Left colon (tissue), 2 donors: ENCODE measurements around the gene MKRN2OS. TPM values are rescaled to one million over a fixed set of nuclear protein-coding genes. Genes with fewer than 3 reads are reported as not detected.

Source experiments
- ATAC-seq: fragments of 200-7000 bp; cut with Tn5 transposase; one replicate; pipeline ENCODE4 v1.9.1; 2020; ENCODE audit warnings: mild to moderate bottlenecking, moderate library complexity
- DNase-seq, 2 donors: peaks; one replicate each; pipeline ENCODE4 v3.0.0-alpha.2; 2020
- intact Hi-C, 2 donors: fragments of 100-400 bp; cut with DNase I in 1 of 2; cut with micrococcal nuclease in 1 of 2; formaldehyde crosslinking; loops; one replicate each; pipeline versions ENCODE4 v1.11.2 to v1.14.0; 2022; cut with DNase I, micrococcal nuclease
- long read RNA-seq: library from polyadenylated mRNA; unstranded; transcript quantifications from one replicate; pipeline ENCODE4 v2.0.0, GENCODE V29; 2021
- total RNA-seq, 2 donors: library from RNA; stranded (reverse); fragmentation: NEBNext Ultra II Directional; extraction: Animal tissue kit (Norgen Biotek cat#: 25700); gene quantifications; one replicate each; pipeline ENCODE4 v1.2.1, GENCODE V29; 2021
- donor health status: DM: no; HTN: no; CAD: no.
- donor health status: DM: yes; HTN: yes; CAD: no.

MKRN2OS gene, protein sequence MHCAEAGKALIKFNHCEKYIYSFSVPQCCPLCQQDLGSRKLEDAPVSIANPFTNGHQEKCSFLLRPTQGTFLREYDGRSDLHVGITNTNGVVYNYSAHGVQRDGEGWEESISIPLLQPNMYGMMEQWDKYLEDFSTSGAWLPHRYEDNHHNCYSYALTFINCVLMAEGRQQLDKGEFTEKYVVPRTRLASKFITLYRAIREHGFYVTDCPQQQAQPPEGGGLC
- total RNA-seq: 1 to 10 TPM; 4.4 to 6.9 TPM
- long read RNA-seq, transcript MKRN2OS-203 (4 exons, 985 nt): major isoform, 5 of 8 reads
- long read RNA-seq, partial matches to known transcripts: 0 of 8 reads
- long read RNA-seq, other reads (novel, unspliced or antisense): 3 of 8 reads

GRCh38 chr3:12545473-12545791 lies at the start of gene MKRN2OS:
MKRN2OS (minus strand) TSS chr3:12545499; CDS start chr3:12545464, 35 bp downstream.
- ATAC-seq: peak; percentile 95

DNA sequence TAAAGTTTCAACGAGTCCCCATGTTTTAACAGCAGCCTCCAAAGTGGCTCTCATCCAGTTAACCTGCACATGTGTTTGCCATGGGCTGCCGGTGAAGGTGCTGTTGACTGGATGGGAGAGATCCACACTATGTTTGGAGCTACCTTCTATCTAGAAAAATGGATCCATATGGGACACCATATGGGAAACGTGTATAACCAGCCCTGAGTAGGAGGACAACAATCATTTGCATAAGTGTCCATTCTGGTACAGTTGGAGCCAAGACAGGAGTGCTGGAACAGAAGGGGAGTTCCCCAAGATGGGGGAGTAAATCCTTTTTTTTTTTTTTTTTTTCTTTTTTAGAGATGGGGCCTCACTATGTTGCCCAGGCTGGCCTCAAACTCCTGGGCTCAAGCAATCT lies 48.2 kb upstream of the MKRN2OS start:
- intact Hi-C loops: no loop called here
- DNase-seq (no peak), ATAC-seq (no peak)

More at GRCh38 chr3:12545473-12545791, at the start of gene MKRN2OS:
- intact Hi-C loops: no loop called here
- DNase-seq: peak; percentile 74 to 86

GRCh38 chr3:12591997-12592715 lies 46.9 kb upstream of the MKRN2OS start:
- ATAC-seq (no peak), DNase-seq (no peak)
- intact Hi-C loops: no loop called here

GRCh38 chr3:12591456-12591855 lies 46.2 kb upstream of the MKRN2OS start:
- no peak for ATAC-seq

GRCh38 chr3:12590096-12590495 lies 44.8 kb upstream of the MKRN2OS start:
- intact Hi-C loops: no loop called here
- no peak for ATAC-seq
- no peak for DNase-seq

More at GRCh38 chr3:12591456-12591855, 46.2 kb upstream of the MKRN2OS start:
- DNase-seq: no peak
- intact Hi-C loops: no loop called here

DNA sequence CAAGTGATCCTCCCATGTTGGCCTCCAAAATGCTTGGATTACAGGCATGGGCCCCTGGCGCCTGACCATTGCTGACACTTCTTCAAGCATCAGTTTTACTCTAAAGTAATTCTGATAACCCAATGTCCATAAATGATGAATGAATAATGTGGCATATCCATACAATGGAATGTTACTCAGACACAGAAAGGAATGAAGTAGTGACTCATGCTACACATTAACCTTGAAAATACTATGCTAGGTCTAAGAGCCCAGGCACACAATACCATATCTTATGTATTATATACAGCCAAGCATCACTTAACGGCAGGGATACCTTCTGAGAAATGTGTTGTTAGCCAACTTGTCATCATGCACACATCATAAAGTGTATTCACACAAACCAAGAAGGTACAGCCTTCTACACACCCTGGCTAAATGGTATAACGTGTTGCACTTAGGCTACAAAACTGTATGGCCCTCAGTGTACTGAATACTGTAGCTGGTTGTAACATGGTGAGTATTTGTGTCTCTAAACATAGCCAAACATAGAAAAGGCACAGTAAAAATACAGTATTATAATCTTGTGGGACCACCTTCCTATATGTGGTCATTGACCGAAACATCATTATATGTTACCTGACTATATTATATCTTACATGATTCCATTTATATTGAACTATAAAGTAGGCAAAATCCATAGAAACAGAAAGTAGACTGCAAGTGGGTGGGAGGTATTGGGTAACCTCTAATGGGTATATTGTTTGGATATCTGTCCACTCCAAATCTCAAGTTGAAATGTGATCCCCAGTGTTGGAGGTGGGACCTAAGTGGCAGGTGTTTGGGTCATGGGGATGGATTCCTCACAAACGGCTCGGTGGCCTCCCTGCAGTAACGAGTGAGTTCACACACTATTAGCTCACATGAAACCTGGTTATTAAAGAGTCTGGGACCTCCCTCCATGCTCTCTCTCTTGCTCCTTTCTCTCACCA lies 43.0 kb upstream of the MKRN2OS start:
- no peak for ATAC-seq
- intact Hi-C loops: no loop called here
- DNase-seq: no peak

DNA sequence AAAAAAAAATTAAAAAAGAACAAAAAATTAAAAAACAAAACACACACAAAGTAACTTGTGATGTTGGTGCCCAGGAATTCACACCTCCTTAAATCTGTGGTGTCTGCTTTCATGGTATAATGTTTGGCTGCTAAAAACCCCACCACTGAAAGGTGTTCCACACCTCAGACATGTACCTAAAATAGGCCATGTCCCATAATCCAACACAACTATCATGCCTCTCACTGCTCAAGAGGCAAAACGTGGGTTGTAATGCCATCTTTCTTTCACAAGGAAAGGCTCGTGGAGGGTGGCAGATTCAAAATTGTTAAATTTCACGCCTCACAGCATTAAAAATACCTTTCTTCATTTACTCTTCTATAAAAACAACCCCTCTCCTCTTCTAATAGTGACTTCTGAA lies 41.1 kb upstream of the MKRN2OS start:
- DNase-seq (no peak), ATAC-seq (no peak)
- intact Hi-C loops: no loop called here

DNA sequence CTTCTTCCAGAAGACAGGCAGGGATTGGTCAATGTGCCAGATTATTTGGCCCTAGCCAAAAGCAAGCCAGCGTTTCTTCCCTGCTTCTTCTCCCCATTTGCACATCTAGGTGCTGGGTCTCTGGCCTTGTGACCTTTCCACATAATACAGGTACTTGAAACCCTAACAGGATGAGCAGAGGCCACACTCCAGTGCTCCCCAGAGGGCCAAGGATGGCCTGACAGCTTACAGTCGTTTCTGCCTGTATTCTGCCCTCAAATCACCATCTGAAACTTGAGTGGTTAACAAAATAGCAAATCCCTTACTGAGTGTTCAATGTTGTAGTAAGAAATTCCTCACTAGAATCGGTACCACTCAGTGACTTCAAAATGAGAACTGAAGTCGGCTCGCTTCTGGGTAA lies 40.7 kb upstream of the MKRN2OS start:
- intact Hi-C loops: no loop called here
- no peak for ATAC-seq
- DNase-seq: no peak

DNA sequence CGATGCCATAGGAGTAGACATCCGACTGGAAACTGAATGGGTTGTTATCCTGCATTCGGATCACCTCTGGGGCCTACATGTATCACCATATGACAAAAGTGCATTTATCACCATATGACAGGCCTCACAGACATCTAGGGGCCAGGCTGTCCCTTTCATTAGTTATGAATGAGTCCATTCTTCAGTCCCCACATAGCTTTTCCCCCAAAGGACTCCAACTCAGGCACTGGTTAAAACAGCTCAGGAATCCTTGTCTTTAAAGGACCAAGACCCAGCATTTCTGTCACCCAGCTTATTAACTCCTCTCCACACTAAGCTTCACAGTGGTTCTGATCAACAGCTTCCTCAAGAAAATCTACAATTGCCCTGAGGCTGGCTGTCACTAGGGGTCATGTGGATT lies 39.9 kb upstream of the MKRN2OS start:
- DNase-seq (no peak), ATAC-seq (no peak)
- intact Hi-C loops: no loop called here

DNA sequence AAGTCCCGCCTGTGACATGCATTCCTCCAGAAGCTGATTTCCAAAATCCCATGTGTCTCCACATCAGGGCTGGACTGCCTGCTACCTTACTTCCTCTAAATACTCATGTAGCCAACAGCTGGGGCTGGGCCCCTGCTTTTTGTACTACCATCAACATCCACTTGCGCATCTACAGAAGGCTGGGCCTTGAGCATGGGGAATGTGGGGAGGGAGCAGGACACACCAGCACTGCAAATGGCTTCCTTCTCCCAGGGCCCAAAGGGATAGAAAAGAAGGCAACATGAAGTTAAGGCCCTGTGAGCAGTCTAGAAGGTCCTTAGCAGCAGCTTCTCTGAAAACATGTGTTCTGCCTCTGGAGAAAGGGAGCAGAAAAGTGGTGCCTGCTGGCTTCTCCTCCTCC lies 38.8 kb upstream of the MKRN2OS start:
- DNase-seq (no peak), ATAC-seq (peak; percentile 6)
- intact Hi-C loops: no loop called here

GRCh38 chr3:12583280-12583679 lies 38.0 kb upstream of the MKRN2OS start:
- ATAC-seq: no peak
- DNase-seq: no peak
- intact Hi-C loops: no loop called here

GRCh38 chr3:12582730-12583129 lies 37.4 kb upstream of the MKRN2OS start:
- DNase-seq (no peak), ATAC-seq (no peak)
- intact Hi-C loops: no loop called here

DNA sequence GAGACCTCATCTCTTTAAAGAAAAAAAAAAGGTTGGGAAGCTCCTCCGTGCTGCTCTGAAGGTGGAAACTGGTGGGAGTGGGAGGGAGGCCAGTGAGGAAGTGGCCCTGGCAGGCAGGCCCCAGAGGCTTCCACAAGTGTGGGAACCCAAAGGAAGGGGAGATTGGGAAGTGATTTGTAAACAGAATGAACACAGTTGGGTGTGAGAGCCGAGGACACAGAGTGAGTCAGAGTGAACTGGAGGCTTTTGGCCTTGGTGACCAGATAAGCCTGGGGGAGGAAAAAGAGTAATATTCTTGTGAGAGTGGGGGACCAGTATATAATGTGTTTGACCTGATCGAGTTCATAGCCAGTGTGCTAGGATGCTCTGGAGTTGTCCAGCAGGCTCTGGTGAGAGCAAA lies 34.6 kb upstream of the MKRN2OS start:
- no peak for ATAC-seq
- intact Hi-C loops: no loop called here
- no peak for DNase-seq

- no peak for DNase-seq
- no peak for ATAC-seq
- intact Hi-C loops: no loop called here
Observed at GRCh38 chr3:12579456-12579855, 34.2 kb upstream of the MKRN2OS start.

DNA sequence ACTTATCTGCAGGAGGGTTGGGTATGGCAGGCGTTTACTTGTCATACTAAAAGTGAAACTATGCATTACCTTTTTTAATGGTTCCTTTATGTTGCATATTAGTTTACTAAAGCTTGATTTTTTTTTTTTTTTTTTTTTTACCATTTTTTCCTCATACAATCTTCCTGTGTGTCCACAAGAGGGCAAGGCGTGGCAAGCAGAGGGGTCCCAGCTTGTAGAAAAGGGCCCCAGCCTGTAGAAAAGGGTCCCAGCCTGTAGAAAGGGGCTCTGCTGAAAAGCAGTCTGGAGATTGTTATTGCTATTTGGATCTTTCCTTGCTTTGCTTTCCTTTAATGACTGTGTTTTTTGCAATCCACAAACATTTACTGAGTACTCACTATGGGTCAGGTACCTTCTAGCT lies 33.4 kb upstream of the MKRN2OS start:
- intact Hi-C loops: no loop called here
- no peak for DNase-seq
- no peak for ATAC-seq

GRCh38 chr3:12577379-12577778 lies 32.1 kb upstream of the MKRN2OS start:
- intact Hi-C loops: no loop called here
- ATAC-seq (no peak), DNase-seq (no peak)

DNA sequence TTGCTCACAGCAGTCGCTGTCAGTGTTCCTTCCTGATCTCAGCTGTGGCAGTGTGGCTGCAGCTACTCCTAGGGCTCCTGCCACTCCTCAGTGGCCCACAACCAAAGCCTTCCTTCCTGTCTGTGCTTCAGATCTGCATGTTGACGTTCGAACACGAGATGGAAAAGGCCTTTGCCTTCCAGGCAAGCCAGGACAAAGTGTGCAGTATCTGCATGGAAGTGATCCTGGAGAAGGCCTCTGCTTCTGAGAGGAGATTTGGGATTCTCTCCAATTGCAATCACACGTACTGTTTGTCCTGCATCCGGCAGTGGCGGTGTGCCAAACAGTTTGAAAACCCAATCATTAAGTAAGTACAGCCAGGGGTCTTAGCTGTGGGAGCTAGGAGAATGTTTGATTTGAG lies 29.4 kb upstream of the MKRN2OS start:
- no peak for ATAC-seq
- no peak for DNase-seq
- intact Hi-C loops: no loop called here

- intact Hi-C loops: no loop called here
- ATAC-seq (no peak), DNase-seq (no peak)
Observed at GRCh38 chr3:12574131-12574530, 28.8 kb upstream of the MKRN2OS start.

DNA sequence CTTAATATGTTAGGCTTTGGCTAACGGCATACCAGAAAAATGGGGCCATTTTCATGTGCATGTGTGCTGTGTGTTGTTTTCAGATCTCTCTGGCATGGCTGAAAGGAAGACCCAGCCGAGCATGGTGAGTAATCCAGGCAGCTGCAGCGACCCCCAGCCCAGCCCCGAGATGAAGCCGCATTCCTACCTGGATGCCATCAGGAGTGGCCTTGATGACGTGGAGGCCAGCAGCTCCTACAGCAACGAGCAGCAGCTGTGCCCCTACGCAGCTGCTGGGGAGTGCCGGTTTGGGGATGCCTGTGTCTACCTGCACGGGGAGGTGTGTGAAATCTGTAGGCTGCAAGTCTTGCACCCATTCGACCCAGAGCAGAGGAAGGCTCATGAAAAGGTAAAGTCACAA lies 26.7 kb upstream of the MKRN2OS start:
- intact Hi-C loops: no loop called here
- no peak for ATAC-seq

DNA sequence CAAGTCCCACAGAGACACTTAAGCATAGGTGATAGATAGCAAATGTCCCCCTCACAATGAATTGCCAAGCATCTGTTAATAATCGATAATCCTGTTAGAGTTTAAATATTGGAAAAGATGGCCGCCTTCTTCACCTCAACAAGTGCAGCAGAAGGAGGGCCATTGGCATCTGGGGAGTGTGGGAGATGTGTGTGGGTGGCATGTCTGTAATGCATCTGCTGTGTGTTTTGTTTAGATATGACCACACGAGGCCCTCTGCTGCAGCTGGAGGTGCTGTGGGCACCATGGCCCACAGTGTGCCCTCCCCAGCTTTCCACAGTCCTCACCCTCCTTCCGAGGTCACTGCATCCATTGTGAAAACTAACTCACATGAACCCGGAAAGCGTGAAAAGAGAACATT lies 24.5 kb upstream of the MKRN2OS start:
- intact Hi-C loops: no loop called here
- DNase-seq (no peak), ATAC-seq (no peak)

More for the DNA sequence above, 26.7 kb upstream of the MKRN2OS start:
- no peak for DNase-seq
